ENCODE measurements around the gene NOC3L.

DNA sequence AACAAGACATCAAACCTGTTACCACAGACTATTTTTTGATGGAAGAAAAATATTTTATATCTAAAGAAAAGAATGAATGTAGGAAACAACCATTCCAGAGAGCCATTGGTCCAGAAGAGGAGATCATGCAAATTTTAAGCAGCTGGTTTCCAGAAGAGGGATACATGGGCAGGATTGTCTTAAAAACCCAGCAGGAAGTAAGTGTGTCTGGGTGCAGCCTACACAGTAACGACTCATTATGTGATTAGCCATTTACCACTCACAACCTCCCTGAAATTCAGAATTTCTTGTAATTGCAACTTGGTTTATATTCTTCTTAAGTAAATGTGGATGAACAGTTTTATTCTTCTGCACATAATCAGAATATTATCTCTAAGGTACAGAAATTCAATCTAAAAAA lies 46.2 kb downstream of the NOC3L start:
- TF ChIP-seq, protein P1, sequence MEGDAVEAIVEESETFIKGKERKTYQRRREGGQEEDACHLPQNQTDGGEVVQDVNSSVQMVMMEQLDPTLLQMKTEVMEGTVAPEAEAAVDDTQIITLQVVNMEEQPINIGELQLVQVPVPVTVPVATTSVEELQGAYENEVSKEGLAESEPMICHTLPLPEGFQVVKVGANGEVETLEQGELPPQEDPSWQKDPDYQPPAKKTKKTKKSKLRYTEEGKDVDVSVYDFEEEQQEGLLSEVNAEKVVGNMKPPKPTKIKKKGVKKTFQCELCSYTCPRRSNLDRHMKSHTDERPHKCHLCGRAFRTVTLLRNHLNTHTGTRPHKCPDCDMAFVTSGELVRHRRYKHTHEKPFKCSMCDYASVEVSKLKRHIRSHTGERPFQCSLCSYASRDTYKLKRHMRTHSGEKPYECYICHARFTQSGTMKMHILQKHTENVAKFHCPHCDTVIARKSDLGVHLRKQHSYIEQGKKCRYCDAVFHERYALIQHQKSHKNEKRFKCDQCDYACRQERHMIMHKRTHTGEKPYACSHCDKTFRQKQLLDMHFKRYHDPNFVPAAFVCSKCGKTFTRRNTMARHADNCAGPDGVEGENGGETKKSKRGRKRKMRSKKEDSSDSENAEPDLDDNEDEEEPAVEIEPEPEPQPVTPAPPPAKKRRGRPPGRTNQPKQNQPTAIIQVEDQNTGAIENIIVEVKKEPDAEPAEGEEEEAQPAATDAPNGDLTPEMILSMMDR (IDR thresholded peaks at IDR 0.05; ENCODE audit: insufficient read depth, low read length, poor library complexity, severe bottlenecking): no peak
- no peak for TF ChIP-seq EZH2phosphoT487 (conservative IDR thresholded peaks at IDR 0.05; ENCODE audit: low read length)

Measured in SU-DHL-6 (cell line).